Panc1 (cell line): ENCODE measurements around the gene LDB2.

Experiments used
- CTCF ChIP-seq: fragments of 450-650 bp; IDR thresholded peaks from 2 replicates; pipeline ENCODE4 v1.5.1; 2017; ENCODE audit warnings: mild to moderate bottlenecking
- POLR2AphosphoS5 ChIP-seq: IDR thresholded peaks from 2 replicates; pipeline ENCODE4 v1.6.1; 2012; ENCODE audit warnings: mild to moderate bottlenecking, low read depth, low read length, moderate library complexity
- REST ChIP-seq, 2 experiments: IDR thresholded peaks; 2 replicates each; pipeline ENCODE4 v1.6.1; 2011 to 2012; ENCODE audit warnings: low read depth in 2 of 2, control low read depth in 1 of 2, low read length in 1 of 2, mild to moderate bottlenecking in 1 of 2, moderate library complexity in 1 of 2; ENCODE audit not compliant: insufficient read depth in 1 of 2
- SIN3A ChIP-seq: IDR thresholded peaks from 2 replicates; pipeline ENCODE4 v1.6.1; 2012; ENCODE audit warnings: low read depth, mild to moderate bottlenecking, low read length, moderate library complexity, borderline replicate concordance; ENCODE audit not compliant: insufficient read depth

- TF ChIP-seq CTCF (no peak), POLR2AphosphoS5 (no peak), SIN3A (no peak), REST (IDR thresholded peaks at IDR 0.05; ENCODE audit: insufficient read depth in 1 of 2, low read depth in 2 of 2, low read length in 1 of 2) (no peak)
These were observed 62.7 kb downstream of the LDB2 start for GRCh38 chr4:16835597-16836247.
